CD14-positive monocyte (primary cell): ENCODE data around the gene CMTM4. TPM values are rescaled to one million over a fixed set of nuclear protein-coding genes. Genes with fewer than 3 reads are reported as not detected.

ENCODE experiments used
- DNase-seq, 3 donors: peaks; one replicate each; pipeline ENCODE4 v3.0.0-alpha.2; 2011 to 2022
- H2AFZ ChIP-seq: 2 replicates; pipeline ENCODE4 v1.6.0; 2012; ENCODE audit warnings: mild to moderate bottlenecking, low read depth, low read length, inconsistent platforms; ENCODE audit not compliant: insufficient read depth, poor library complexity, severe bottlenecking
- H3K27ac ChIP-seq, 2 donors: 1 replicate in 1 of 2; 2 replicates in 1 of 2; pipeline ENCODE4 v1.5.1; 2012 to 2013; ENCODE audit warnings: low read length in 2 of 2, control low read depth in 1 of 2, inconsistent platforms in 1 of 2, low read depth in 1 of 2, mild to moderate bottlenecking in 1 of 2
- H3K27me3 ChIP-seq, 2 donors: one replicate each; pipeline versions ENCODE4 v1.6.0 to v1.6.1; 2011 to 2013; ENCODE audit warnings: low read length in 2 of 2; ENCODE audit not compliant: control insufficient read depth in 2 of 2, insufficient read depth in 2 of 2
- H3K36me3 ChIP-seq, 2 donors: replicated peaks in 1 of 2; 1 replicate in 1 of 2; 2 replicates in 1 of 2; pipeline versions ENCODE4 v1.5.1 to v1.6.1; 2012 to 2013; ENCODE audit warnings: low read length in 2 of 2, control low read depth in 1 of 2, inconsistent platforms in 1 of 2, mild to moderate bottlenecking in 1 of 2; ENCODE audit not compliant: insufficient read depth in 2 of 2, control insufficient read depth in 1 of 2
- H3K4me1 ChIP-seq, 2 donors: 1 replicate in 1 of 2; 2 replicates in 1 of 2; pipeline versions ENCODE4 v1.5.1 to v1.6.1; 2012 to 2013; ENCODE audit warnings: low read length in 2 of 2, control low read depth in 1 of 2, inconsistent platforms in 1 of 2, mild to moderate bottlenecking in 1 of 2, moderate library complexity in 1 of 2; ENCODE audit not compliant: insufficient read depth in 2 of 2, control insufficient read depth in 1 of 2
- H3K4me2 ChIP-seq: replicated peaks from 2 replicates; pipeline ENCODE3; 2012; ENCODE audit warnings: low read length, moderate library complexity, mild to moderate bottlenecking; ENCODE audit not compliant: poor library complexity, severe bottlenecking; ENCODE audit errors: extremely low read depth
- H3K4me3 ChIP-seq, 3 experiments: fragments of 200-600 bp in 1 of 3; sonication (generic) in 1 of 3; replicated peaks in 1 of 3; 1 replicate in 2 of 3; 2 replicates in 1 of 3; pipeline ENCODE4 v1.5.1; 2011 to 2013; ENCODE audit warnings: low read length in 3 of 3, mild to moderate bottlenecking in 3 of 3, control low read depth in 2 of 3, low read depth in 2 of 3, inconsistent platforms in 1 of 3, moderate library complexity in 1 of 3
- H3K79me2 ChIP-seq: 2 replicates; pipeline ENCODE4 v1.6.0; 2012; ENCODE audit warnings: mild to moderate bottlenecking, control low read depth, inconsistent platforms, low read length, moderate library complexity; ENCODE audit not compliant: insufficient read depth
- H3K9ac ChIP-seq: 2 replicates; pipeline ENCODE4 v1.6.0; 2017; ENCODE audit warnings: low read length, mild to moderate bottlenecking; ENCODE audit not compliant: insufficient read depth, poor library complexity, severe bottlenecking
- H3K9me3 ChIP-seq, 2 donors: replicated peaks in 1 of 2; 1 replicate in 1 of 2; 2 replicates in 1 of 2; pipeline versions ENCODE4 v1.5.1 to v1.6.1; 2012 to 2013; ENCODE audit warnings: low read length in 2 of 2, control low read depth in 1 of 2; ENCODE audit not compliant: control insufficient read depth in 1 of 2, insufficient read depth in 1 of 2
- H4K20me1 ChIP-seq: 2 replicates; pipeline ENCODE4 v1.6.0; 2012; ENCODE audit warnings: mild to moderate bottlenecking, low read length, control low read depth, moderate library complexity; ENCODE audit not compliant: insufficient read depth
- H3K27ac Mint-ChIP-seq, 7 donors: one replicate each; pipeline ENCODE4 v1.8.0; 2020; ENCODE audit warnings: mild to moderate bottlenecking in 7 of 7, mixed read lengths in 7 of 7, moderate library complexity in 6 of 7, inconsistent platforms in 2 of 7
- H3K27me3 Mint-ChIP-seq, 3 donors: one replicate each; pipeline ENCODE4 v1.8.0; 2021 to 2022; ENCODE audit warnings: low read depth in 3 of 3, mild to moderate bottlenecking in 3 of 3, mixed read lengths in 3 of 3, moderate library complexity in 3 of 3, inconsistent platforms in 1 of 3
- H3K36me3 Mint-ChIP-seq, 2 donors: one replicate each; pipeline ENCODE4 v1.8.0; 2020; ENCODE audit warnings: mixed read lengths in 2 of 2, inconsistent platforms in 1 of 2, mild to moderate bottlenecking in 1 of 2
- H3K4me1 Mint-ChIP-seq: one replicate; pipeline ENCODE4 v1.8.0; 2020; ENCODE audit warnings: mild to moderate bottlenecking, mixed read lengths
- H3K4me3 Mint-ChIP-seq, 2 donors: one replicate each; pipeline ENCODE4 v1.8.0; 2020; ENCODE audit warnings: mild to moderate bottlenecking in 2 of 2, mixed read lengths in 2 of 2, moderate library complexity in 1 of 2
- H3K9me3 Mint-ChIP-seq, 7 donors: one replicate each; pipeline ENCODE4 v1.8.0; 2020 to 2022; ENCODE audit warnings: mixed read lengths in 7 of 7, mild to moderate bottlenecking in 6 of 7, moderate library complexity in 6 of 7, inconsistent platforms in 2 of 7
- WGBS: methylation state at CpG from one replicate; pipeline ENCODE4 v1.1.5; 2013; ENCODE audit warnings: missing lambda C conversion rate; ENCODE audit not compliant: insufficient coverage; 5-methylcytosine and 5-hydroxymethylcytosine counted together
- intact Hi-C, 2 donors: fragments of 100-400 bp; cut with micrococcal nuclease; formaldehyde crosslinking; loops; one replicate each; pipeline versions ENCODE4 v1.15.0 to v1.15.1; 2023
- polyA plus RNA-seq, 3 donors: library from polyadenylated mRNA; depleted of rRNA in 1 of 3; unstranded in 2 of 3; stranded (reverse) in 1 of 3; fragments of 300-500 nt in 2 of 3; fragments of >200 nt in 1 of 3; fragmentation: Illumina TruSeq in 2 of 3; gene quantifications; 1 replicate in 2 of 3; 2 replicates in 1 of 3; pipeline ENCODE4 v1.2.3, GENCODE V29; 2012 to 2021
- TF ChIP-seq, protein P1 (sequence below): fragments of 200-600 bp; IDR thresholded peaks from one replicate; pipeline ENCODE4 v1.8.0; 2022; ENCODE audit warnings: antibody characterized with exemption, mild to moderate bottlenecking

CMTM4 gene
- polyA plus RNA-seq, 3 donors: 0.41 to 21.2 (median 0.45) TPM

DNA sequence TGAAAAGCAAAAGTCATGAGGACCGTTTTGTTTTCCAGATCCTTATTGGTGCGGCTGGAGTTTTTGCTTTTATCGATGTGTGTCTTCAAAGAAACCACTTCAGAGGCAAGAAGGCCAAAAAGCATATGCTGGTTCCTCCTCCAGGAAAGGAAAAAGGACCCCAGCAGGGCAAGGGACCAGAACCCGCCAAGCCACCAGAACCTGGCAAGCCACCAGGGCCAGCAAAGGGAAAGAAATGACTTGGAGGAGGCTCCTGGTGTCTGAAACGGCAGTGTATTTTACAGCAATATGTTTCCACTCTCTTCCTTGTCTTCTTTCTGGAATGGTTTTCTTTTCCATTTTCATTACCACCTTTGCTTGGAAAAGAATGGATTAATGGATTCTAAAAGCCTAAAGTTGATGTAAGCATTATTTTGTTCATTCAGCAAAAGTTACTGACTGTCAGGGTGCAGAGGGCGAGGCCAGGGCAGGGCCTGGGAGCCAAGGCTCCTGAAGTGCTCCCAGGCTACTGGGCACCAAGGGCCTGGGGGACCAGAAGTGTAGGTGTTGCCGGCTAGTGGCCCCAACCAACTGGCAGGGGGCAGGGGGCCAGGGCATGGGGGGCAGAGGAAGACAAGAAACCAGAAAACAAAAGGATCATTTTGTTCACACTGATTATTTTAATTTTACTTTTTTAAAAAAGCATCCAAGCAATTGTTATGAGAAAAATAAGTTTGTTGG is 108.5 kb downstream of the CMTM4 start:
- H2AFZ ChIP-seq: peak overlapping the region; percentile 69
- H3K9me3 ChIP-seq: no peaks in the 10 kb centered on the region
- H3K79me2 ChIP-seq: no peaks in the 10 kb centered on the region
- Mint-ChIP-seq H3K4me3 (peak overlapping the region; percentile 68 to 88), H3K27me3 (peaks cover 0 to 5% (median 2%) of the 10 kb centered on the region in 3 donors), H3K36me3 (peaks cover 2 to 8% of the 10 kb centered on the region in 2 donors), H3K9me3 (peaks cover 0 to 2% (median 0%) of the 10 kb centered on the region in 7 donors), H3K4me1 (peaks cover 74% of the 10 kb centered on the region), H3K27ac (peak overlapping the region; percentile 40 to 96 (median 68))
- peaks cover 72 to 73% of the 10 kb centered on the region in 2 donors for H3K4me1 ChIP-seq
- TF ChIP-seq, protein P1, sequence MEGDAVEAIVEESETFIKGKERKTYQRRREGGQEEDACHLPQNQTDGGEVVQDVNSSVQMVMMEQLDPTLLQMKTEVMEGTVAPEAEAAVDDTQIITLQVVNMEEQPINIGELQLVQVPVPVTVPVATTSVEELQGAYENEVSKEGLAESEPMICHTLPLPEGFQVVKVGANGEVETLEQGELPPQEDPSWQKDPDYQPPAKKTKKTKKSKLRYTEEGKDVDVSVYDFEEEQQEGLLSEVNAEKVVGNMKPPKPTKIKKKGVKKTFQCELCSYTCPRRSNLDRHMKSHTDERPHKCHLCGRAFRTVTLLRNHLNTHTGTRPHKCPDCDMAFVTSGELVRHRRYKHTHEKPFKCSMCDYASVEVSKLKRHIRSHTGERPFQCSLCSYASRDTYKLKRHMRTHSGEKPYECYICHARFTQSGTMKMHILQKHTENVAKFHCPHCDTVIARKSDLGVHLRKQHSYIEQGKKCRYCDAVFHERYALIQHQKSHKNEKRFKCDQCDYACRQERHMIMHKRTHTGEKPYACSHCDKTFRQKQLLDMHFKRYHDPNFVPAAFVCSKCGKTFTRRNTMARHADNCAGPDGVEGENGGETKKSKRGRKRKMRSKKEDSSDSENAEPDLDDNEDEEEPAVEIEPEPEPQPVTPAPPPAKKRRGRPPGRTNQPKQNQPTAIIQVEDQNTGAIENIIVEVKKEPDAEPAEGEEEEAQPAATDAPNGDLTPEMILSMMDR: no peak
- H3K27me3 ChIP-seq: no peaks in the 10 kb centered on the region
- H3K4me2 ChIP-seq: peak overlapping the region; percentile 72
- no peak for DNase-seq
- no peaks in the 10 kb centered on the region for H4K20me1 ChIP-seq
- peak overlapping the region in 1 of 3 experiments; percentile 61 for H3K4me3 ChIP-seq
- intact Hi-C loops: loop anchor here (2.0 to 5.0 kb wide), 6 partner anchors 36 to 181 kb away; partner anchors contain the start of genes CKLF (in 1 of the 2) and TK2 (in 1 of the 2)
- no peaks in the 10 kb centered on the region for H3K36me3 ChIP-seq
- peak overlapping the region; percentile 22 for H3K9ac ChIP-seq
- WGBS: 36% methylated on average over 4 of the region's 7 CpGs
- H3K27ac ChIP-seq: peak overlapping the region in 1 of 2 donors; percentile 52

DNA sequence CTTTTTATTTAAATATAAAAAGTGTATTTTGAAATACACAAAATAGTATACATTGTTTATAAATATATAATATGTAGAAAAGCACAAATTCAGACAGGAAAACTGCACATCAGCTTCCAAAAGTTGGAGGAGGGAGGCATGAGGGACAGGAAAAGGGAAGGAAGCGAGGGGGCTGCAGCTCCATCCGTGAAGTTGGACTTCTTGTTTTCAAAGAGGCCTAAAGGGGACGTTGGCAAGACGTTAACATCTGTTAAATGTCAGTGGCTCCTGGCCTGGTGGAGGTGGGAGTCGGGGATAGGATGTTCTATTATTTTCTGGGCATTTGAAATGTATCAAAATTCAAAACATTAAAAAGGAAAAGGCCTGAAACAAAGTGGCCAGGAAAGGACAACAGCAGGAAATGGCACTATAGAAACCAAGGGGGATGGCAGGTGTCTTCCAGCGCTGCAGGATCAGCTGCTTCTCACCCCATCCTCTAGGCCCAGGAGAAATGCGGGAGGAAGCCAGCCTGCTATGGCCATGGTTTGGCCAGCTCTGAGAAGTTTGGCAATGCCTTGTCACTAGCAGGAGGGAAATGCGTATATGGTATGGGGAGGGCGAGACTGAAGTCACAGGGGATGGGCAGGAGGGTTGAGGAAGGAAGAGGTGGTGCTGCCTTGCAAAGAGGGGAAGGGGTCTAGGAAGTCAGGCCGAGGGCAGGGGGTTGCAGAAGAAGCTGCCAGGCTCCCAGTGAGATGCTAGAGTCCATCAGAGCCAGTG is 110.9 kb downstream of the CMTM4 start:
- peak overlapping the region; percentile 72 for H3K4me2 ChIP-seq
- Mint-ChIP-seq H3K9me3 (no peaks in the 10 kb centered on the region), H3K4me1 (peaks cover 75% of the 10 kb centered on the region), H3K27ac (peak overlapping the region; percentile 86 to 96 (median 92)), H3K4me3 (peak overlapping the region; percentile 31 to 84), H3K27me3 (peaks cover 3 to 6% (median 3%) of the 10 kb centered on the region in 3 donors), H3K36me3 (peaks cover 8% of the 10 kb centered on the region in 2 donors)
- intact Hi-C loops: loop anchor here (2.0 to 5.0 kb wide), 5 partner anchors 33 to 178 kb away; partner anchors contain the start of genes CKLF (in 1 of the 2) and TK2 (in 1 of the 2)
- peak; percentile 58 to 65 (median 60) for DNase-seq
- H3K27me3 ChIP-seq: no peaks in the 10 kb centered on the region
- H3K27ac ChIP-seq: peak overlapping the region; percentile 73 to 85
- TF ChIP-seq, protein P1: no peak
- peak overlapping the region; percentile 42 for H2AFZ ChIP-seq
- H3K79me2 ChIP-seq: no peaks in the 10 kb centered on the region
- no peaks in the 10 kb centered on the region for H4K20me1 ChIP-seq
- peak overlapping the region in 1 of 3 experiments; percentile 61 for H3K4me3 ChIP-seq
- 0% methylated on average over 7 of the region's 10 CpGs for WGBS
- peaks cover 64 to 70% of the 10 kb centered on the region in 2 donors for H3K4me1 ChIP-seq
- peak overlapping the region; percentile 35 for H3K9ac ChIP-seq
- H3K36me3 ChIP-seq: no peaks in the 10 kb centered on the region
- no peaks in the 10 kb centered on the region for H3K9me3 ChIP-seq
